ENCODE data around the gene KLHL22. TPM values are rescaled to one million over a fixed set of nuclear protein-coding genes. Genes with fewer than 3 reads are reported as not detected.

The KLHL22 gene
- total and polyA plus RNA-seq, 2 donors (not counting 1 experiment from before 2014, with no cell fraction given), result 17.4 to 35.3 TPM

- no peaks in the 10 kb centered on the region for H3K4me1 ChIP-seq (ENCODE audit: control insufficient read depth, extremely low read depth, insufficient read depth, low read length)
- H3K27me3 ChIP-seq (ENCODE audit: control insufficient read depth, insufficient read depth, low read length), result no peaks in the 10 kb centered on the region
- no peak overlapping the region for H3K4me3 ChIP-seq (replicated peaks in 1 of 4; ENCODE audit: control extremely low read depth in 1 of 4, insufficient read depth in 1 of 4, low read depth in 3 of 4, low read length in 4 of 4)
- H3K79me2 ChIP-seq (ENCODE audit: control insufficient read depth, insufficient read depth, low read length), result no peaks in the 10 kb centered on the region
- H3K27ac ChIP-seq (ENCODE audit: insufficient read depth, low read length), result no peak overlapping the region
- no peak overlapping the region for H2AFZ ChIP-seq (ENCODE audit: low read length)
- TF ChIP-seq EZH2 (IDR thresholded peaks at IDR 0.05; ENCODE audit: low read length, missing control alignments), result no peak
- TF ChIP-seq CTCF (conservative IDR thresholded peaks at IDR 0.05 in 1 of 2, IDR thresholded peaks at IDR 0.05 in 1 of 2; ENCODE audit: low read depth in 1 of 2, low read length in 2 of 2), result no peak
- H3K9ac ChIP-seq (ENCODE audit: insufficient read depth, low read length), result no peak overlapping the region
- no peak for DNase-seq (ENCODE audit: low read depth in 2 of 2)
- no peaks in the 10 kb centered on the region for H3K9me3 ChIP-seq (ENCODE audit: control insufficient read depth, insufficient read depth, low read depth, low read length)
- H4K20me1 ChIP-seq (ENCODE audit: control insufficient read depth, extremely low read depth, insufficient read depth, low read length), result no peaks in the 10 kb centered on the region
- peaks cover 12% of the 10 kb centered on the region for H3K36me3 ChIP-seq (ENCODE audit: control insufficient read depth, insufficient read depth, low read length)
- no peak overlapping the region for H3K4me2 ChIP-seq (ENCODE audit: extremely low read depth, insufficient read depth, low read length)
Measured at GRCh38 chr22:20464912-20465758, 30.5 kb downstream of the KLHL22 start.

- Histone ChIP-seq H4K20me1 (ENCODE audit: control insufficient read depth, extremely low read depth, insufficient read depth, low read length) (no peaks in the 10 kb centered on the region), H3K9ac (ENCODE audit: insufficient read depth, low read length) (no peak overlapping the region), H3K4me2 (ENCODE audit: extremely low read depth, insufficient read depth, low read length) (no peak overlapping the region), H3K27ac (ENCODE audit: insufficient read depth, low read length) (no peak overlapping the region), H3K9me3 (ENCODE audit: control insufficient read depth, insufficient read depth, low read depth, low read length) (no peaks in the 10 kb centered on the region), H3K4me3 (replicated peaks in 1 of 4; ENCODE audit: control extremely low read depth in 1 of 4, insufficient read depth in 1 of 4, low read depth in 3 of 4, low read length in 4 of 4) (no peak overlapping the region), H3K36me3 (ENCODE audit: control insufficient read depth, insufficient read depth, low read length) (peaks cover 12% of the 10 kb centered on the region), H3K27me3 (ENCODE audit: control insufficient read depth, insufficient read depth, low read length) (no peaks in the 10 kb centered on the region), H2AFZ (ENCODE audit: low read length) (no peak overlapping the region), H3K79me2 (ENCODE audit: control insufficient read depth, insufficient read depth, low read length) (no peaks in the 10 kb centered on the region), H3K4me1 (ENCODE audit: control insufficient read depth, extremely low read depth, insufficient read depth, low read length) (no peaks in the 10 kb centered on the region)
- TF ChIP-seq CTCF (conservative IDR thresholded peaks at IDR 0.05 in 1 of 2, IDR thresholded peaks at IDR 0.05 in 1 of 2; ENCODE audit: low read depth in 1 of 2, low read length in 2 of 2), result no peak
- TF ChIP-seq EZH2 (IDR thresholded peaks at IDR 0.05; ENCODE audit: low read length, missing control alignments), result no peak
- DNase-seq (ENCODE audit: low read depth in 2 of 2), result no peak
Measured at GRCh38 chr22:20464096-20464614, 31.4 kb downstream of the KLHL22 start.

- Histone ChIP-seq H3K4me2 (ENCODE audit: extremely low read depth, insufficient read depth, low read length) (no peak overlapping the region), H3K27me3 (ENCODE audit: control insufficient read depth, insufficient read depth, low read length) (no peaks in the 10 kb centered on the region), H3K36me3 (ENCODE audit: control insufficient read depth, insufficient read depth, low read length) (peaks cover 12% of the 10 kb centered on the region), H3K9me3 (ENCODE audit: control insufficient read depth, insufficient read depth, low read depth, low read length) (no peaks in the 10 kb centered on the region), H3K9ac (ENCODE audit: insufficient read depth, low read length) (no peak overlapping the region), H3K4me1 (ENCODE audit: control insufficient read depth, extremely low read depth, insufficient read depth, low read length) (no peaks in the 10 kb centered on the region), H4K20me1 (ENCODE audit: control insufficient read depth, extremely low read depth, insufficient read depth, low read length) (no peaks in the 10 kb centered on the region), H3K79me2 (ENCODE audit: control insufficient read depth, insufficient read depth, low read length) (no peaks in the 10 kb centered on the region), H2AFZ (ENCODE audit: low read length) (no peak overlapping the region), H3K27ac (ENCODE audit: insufficient read depth, low read length) (no peak overlapping the region), H3K4me3 (replicated peaks in 1 of 4; ENCODE audit: control extremely low read depth in 1 of 4, insufficient read depth in 1 of 4, low read depth in 3 of 4, low read length in 4 of 4) (no peak overlapping the region)
- no peak for DNase-seq (ENCODE audit: low read depth in 2 of 2)
- TF ChIP-seq CTCF (conservative IDR thresholded peaks at IDR 0.05 in 1 of 2, IDR thresholded peaks at IDR 0.05 in 1 of 2; ENCODE audit: low read depth in 1 of 2, low read length in 2 of 2) (no peak), EZH2 (IDR thresholded peaks at IDR 0.05; ENCODE audit: low read length, missing control alignments) (no peak)
Measured at GRCh38 chr22:20463324-20464095, 32.1 kb downstream of the KLHL22 start.
